CD4-positive, alpha-beta T cell treated with Interleukin-1 beta for 1 hour (primary cell): ENCODE results near the gene PRKCQ.
A peak's percentile ranks its signal among the peaks of the same experiment; 100 is the strongest.

ENCODE experiments used
- DNase-seq, 2 donors: peaks; one replicate each; pipeline ENCODE4 v3.0.0-alpha.2; 2020 to 2022

PRKCQ gene

GRCh38 chr10:6518791-6519429, 61.2 kb downstream of the PRKCQ start:
- peak in 1 of 2 donors; percentile 27 for DNase-seq

- DNase-seq, result no peak
These were observed 63.2 kb downstream of the PRKCQ start for GRCh38 chr10:6516929-6517284.

- DNase-seq, result no peak
These were observed 63.7 kb downstream of the PRKCQ start for GRCh38 chr10:6516281-6516928.

GRCh38 chr10:6514844-6515780, 65.0 kb downstream of the PRKCQ start:
- no peak for DNase-seq

GRCh38 chr10:6514180-6514579, 65.9 kb downstream of the PRKCQ start:
- DNase-seq, result no peak

GRCh38 chr10:6513476-6513875, 66.6 kb downstream of the PRKCQ start:
- DNase-seq, result peak in 1 of 2 donors; percentile 47

- DNase-seq, result no peak
These were observed 67.9 kb downstream of the PRKCQ start for GRCh38 chr10:6512182-6512581.

GRCh38 chr10:6511347-6511746, 68.7 kb downstream of the PRKCQ start:
- no peak for DNase-seq

GRCh38 chr10:6507311-6507710, 72.8 kb downstream of the PRKCQ start:
- peak in 1 of 2 donors; percentile 40 for DNase-seq

GRCh38 chr10:6505300-6505699, 74.8 kb downstream of the PRKCQ start:
- no peak for DNase-seq

- no peak for DNase-seq
These were observed 75.8 kb downstream of the PRKCQ start for GRCh38 chr10:6504296-6504695.

GRCh38 chr10:6503171-6503570, 76.9 kb downstream of the PRKCQ start:
- no peak for DNase-seq

GRCh38 chr10:6501931-6502330, 78.1 kb downstream of the PRKCQ start:
- no peak for DNase-seq

- DNase-seq, result no peak
These were observed 80.1 kb downstream of the PRKCQ start for GRCh38 chr10:6499974-6500373.

GRCh38 chr10:6498771-6499170, 81.3 kb downstream of the PRKCQ start:
- DNase-seq, result peak; percentile 34 to 74

- no peak for DNase-seq
These were observed 82.5 kb downstream of the PRKCQ start for GRCh38 chr10:6497620-6498019.

- peak; percentile 53 to 76 for DNase-seq
These were observed 85.0 kb downstream of the PRKCQ start for GRCh38 chr10:6494936-6495592.

- DNase-seq, result no peak
These were observed 85.6 kb downstream of the PRKCQ start for GRCh38 chr10:6494442-6494819.

GRCh38 chr10:6493521-6494441, 86.3 kb downstream of the PRKCQ start:
- peak in 1 of 2 donors; percentile 50 for DNase-seq

GRCh38 chr10:6492896-6493295, 87.2 kb downstream of the PRKCQ start:
- DNase-seq, result no peak

GRCh38 chr10:6491841-6492609, 88.1 kb downstream of the PRKCQ start:
- DNase-seq, result peak; percentile 57 to 78
